GM12878 (cell line): Measurements from ENCODE around the gene MYBPHL. TPM values are rescaled to one million over a fixed set of nuclear protein-coding genes. Genes with fewer than 3 reads are reported as not detected.

Experiments used
- ATAC-seq: fragments of 200-7000 bp; cut with Tn5 transposase; 3 replicates; pipeline ENCODE4 v1.9.1; 2020; ENCODE audit warnings: mild to moderate bottlenecking, moderate library complexity
- BruUV-seq: library from RNA; stranded (reverse); fragments of 400-500 nt; replicated peaks from 2 replicates; lab custom pipeline; 2021; lab: Mats Ljungman, UMichigan
- CTCF ChIA-PET: fragments of 300-600 bp; sonication (Branson Sonifier 250); formaldehyde crosslinking; extraction: SDS; loops from one replicate; lab custom pipeline; 2021; ENCODE audit warnings: inconsistent platforms; lab: Yijun Ruan, JAX
- POLR2A ChIA-PET: fragments of 350-600 bp; formaldehyde crosslinking; extraction: SDS; loops from one replicate; lab custom pipeline; 2021; ENCODE audit warnings: inconsistent platforms; lab: Charles Lee
- RAD21 ChIA-PET: fragments of 300-600 bp; sonication (Branson Sonifier 250); formaldehyde crosslinking; loops from one replicate; lab custom pipeline; 2023; ENCODE audit warnings: antibody characterized with exemption; ENCODE audit not compliant: unreplicated experiment; lab: Charles Lee
- SMC1A ChIA-PET: fragments of 300-600 bp; sonication (Branson Sonifier 250); formaldehyde crosslinking; loops from one replicate; lab custom pipeline; 2023; ENCODE audit not compliant: unreplicated experiment, uncharacterized antibody; lab: Charles Lee
- DNase-seq: peaks from one replicate; pipeline ENCODE4 v3.0.0-alpha.2; 2011; ENCODE audit warnings: low read depth, low spot score
- FAIRE-seq: peaks from 3 replicates; lab custom pipeline; 2011; peaks lifted over from hg19 to GRCh38; lab: Jason Lieb, UNC
- H2AFZ ChIP-seq: 2 replicates; pipeline ENCODE4 v1.6.0; 2011; ENCODE audit warnings: low read depth, low read length, control low read depth; ENCODE audit not compliant: control insufficient read depth
- H3K27ac ChIP-seq: 2 replicates; pipeline ENCODE4 v1.5.1; 2011; ENCODE audit warnings: control low read depth; ENCODE audit not compliant: control insufficient read depth, insufficient read depth
- H3K27me3 ChIP-seq, 2 experiments: replicated peaks in 1 of 2; 2 replicates each; pipeline versions ENCODE4 v1.6.0 to v1.6.1; 2011; ENCODE audit warnings: low read length in 1 of 2; ENCODE audit not compliant: control insufficient read depth in 2 of 2, insufficient read depth in 2 of 2
- H3K36me3 ChIP-seq, 2 experiments: 2 replicates each; pipeline ENCODE4 v1.5.1; 2011; ENCODE audit warnings: low read length in 1 of 2; ENCODE audit not compliant: control insufficient read depth in 2 of 2, insufficient read depth in 2 of 2
- H3K4me1 ChIP-seq: 2 replicates; pipeline ENCODE4 v1.6.1; 2011; ENCODE audit warnings: mild to moderate bottlenecking, low read length, moderate library complexity, mixed read lengths; ENCODE audit not compliant: control insufficient read depth, insufficient read depth
- H3K4me2 ChIP-seq: 2 replicates; pipeline ENCODE4 v1.6.0; 2011; ENCODE audit warnings: control low read depth; ENCODE audit not compliant: control insufficient read depth, insufficient read depth
- H3K4me3 ChIP-seq: fragments of 200-600 bp; sonication (generic); 2 replicates; pipeline ENCODE4 v1.5.1; 2016
- H3K79me2 ChIP-seq: 2 replicates; pipeline ENCODE4 v1.6.0; 2011; ENCODE audit warnings: low read length; ENCODE audit not compliant: control insufficient read depth, insufficient read depth
- H3K9ac ChIP-seq: 2 replicates; pipeline ENCODE4 v1.8.0; 2011; ENCODE audit warnings: low read length, control low read depth, mixed read lengths; ENCODE audit not compliant: control insufficient read depth, insufficient read depth
- H3K9me3 ChIP-seq: replicated peaks from 3 replicates; pipeline ENCODE4 v1.5.1; 2011; ENCODE audit warnings: mild to moderate bottlenecking, low read length; ENCODE audit not compliant: control insufficient read depth, insufficient read depth
- H4K20me1 ChIP-seq: 2 replicates; pipeline ENCODE4 v1.6.0; 2011; ENCODE audit not compliant: control insufficient read depth, insufficient read depth
- ASH2L ChIP-seq: fragments of 300-600, 200-600 bp; sonication (generic); IDR thresholded peaks from 2 replicates; pipeline ENCODE4 v1.6.1; 2017; ENCODE audit warnings: low read depth, mild to moderate bottlenecking, borderline replicate concordance
- BACH1 ChIP-seq: fragments of 450-650 bp; IDR thresholded peaks from 2 replicates; pipeline ENCODE4 v1.6.1; 2017; ENCODE audit warnings: mild to moderate bottlenecking, borderline replicate concordance
- CBFB ChIP-seq: IDR thresholded peaks from 2 replicates; pipeline ENCODE4 v1.6.1; 2016; ENCODE audit warnings: antibody characterized with exemption, low read depth
- CBX3 ChIP-seq: fragments of 200-600 bp; sonication (generic); IDR thresholded peaks from 2 replicates; pipeline ENCODE4 v1.6.1; 2016; ENCODE audit warnings: low read depth, borderline replicate concordance
- FOXM1 ChIP-seq: IDR thresholded peaks from 2 replicates; pipeline ENCODE4 v1.6.1; 2012; ENCODE audit warnings: low read depth, mild to moderate bottlenecking, inconsistent platforms, low read length, moderate library complexity
- GABPA ChIP-seq: IDR thresholded peaks from 2 replicates; pipeline ENCODE4 v1.6.1; 2014; ENCODE audit warnings: antibody characterized with exemption, low read depth, mild to moderate bottlenecking, inconsistent platforms
- HDGF ChIP-seq: fragments of 450-650 bp; IDR thresholded peaks from 2 replicates; pipeline ENCODE4 v1.6.1; 2016; ENCODE audit warnings: antibody characterized with exemption
- JUNB ChIP-seq: IDR thresholded peaks from 2 replicates; pipeline ENCODE4 v1.6.1; 2016; ENCODE audit warnings: antibody characterized with exemption, mild to moderate bottlenecking
- KDM1A ChIP-seq: fragments of 200-600 bp; sonication (generic); IDR thresholded peaks from 2 replicates; pipeline ENCODE4 v1.6.1; 2016; ENCODE audit warnings: borderline replicate concordance
- NR2C2 ChIP-seq: IDR thresholded peaks from 2 replicates; pipeline ENCODE4 v1.6.1; 2011; ENCODE audit warnings: borderline replicate concordance, low read depth; ENCODE audit not compliant: control insufficient read depth, insufficient read length
- POLR2AphosphoS5 ChIP-seq: IDR thresholded peaks from 2 replicates; pipeline ENCODE4 v1.6.1; 2011; ENCODE audit warnings: mild to moderate bottlenecking, low read length, inconsistent platforms
- SREBF2 ChIP-seq: IDR thresholded peaks from 2 replicates; pipeline ENCODE4 v1.6.1; 2012; ENCODE audit warnings: mild to moderate bottlenecking, low read length
- WGBS: methylation state at CpG from one replicate; pipeline ENCODE4 v1.1.6; 2016; ENCODE audit warnings: low lambda C conversion rate; ENCODE audit not compliant: insufficient replicate concordance, insufficient coverage; ENCODE audit errors: missing lambda C conversion rate; 5-methylcytosine and 5-hydroxymethylcytosine counted together
- in situ Hi-C: fragments of 300-500 bp; cut with MboI; formaldehyde crosslinking; loops from 9 replicates; pipeline ENCODE4 v1.14.3; 2018; ENCODE audit warnings: mixed read lengths
- intact Hi-C: fragments of 100-400 bp; cut with micrococcal nuclease; formaldehyde crosslinking; loops from one replicate; pipeline ENCODE4 v1.14.2; 2022; ENCODE audit not compliant: unreplicated experiment
- polyA plus RNA-seq, 11 experiments: library from polyadenylated mRNA; depleted of rRNA in 4 of 11; unstranded in 6 of 11; stranded (reverse) in 5 of 11; fragments of >200 nt; fragmentation: Nextera tagmentation in 4 of 11; fragmentation: Illumina TruSeq in 1 of 11; extraction: Ambion mirVana in 4 of 11; extraction: Trizol in 1 of 11; gene quantifications; 1 replicate in 1 of 11; 2 replicates in 10 of 11; pipeline versions ENCODE4 v1.2.1 to v1.2.3, GENCODE V29; 2011 to 2016; ENCODE audit warnings: inconsistent platforms in 2 of 11, missing spikeins in 2 of 11, low read depth in 1 of 11
- total RNA-seq, 4 experiments: library from RNA; depleted of rRNA in 3 of 4; stranded (reverse); fragments of >200 nt in 3 of 4; fragmentation: Illumina TruSeq in 1 of 4; extraction: Trizol in 1 of 4; gene quantifications; 2 replicates each; pipeline versions ENCODE4 v1.2.1 to v1.2.3, GENCODE V29; 2013 to 2021
- TF ChIP-seq, protein P1 (sequence below): fragments of 450-650 bp; IDR thresholded peaks from 2 replicates; pipeline ENCODE4 v1.6.1; 2018; ENCODE audit warnings: borderline replicate concordance, mild to moderate bottlenecking; ENCODE audit not compliant: partially characterized antibody

MYBPHL gene
- total and polyA plus RNA-seq, 10 of the 15 experiments (the other 5 are each of a cell fraction or from before 2014, with no cell fraction given), result 0.16 to 0.75 (median 0.54) TPM; not detected in 7

GRCh38 chr1:109263234-109263596, 43.6 kb downstream of the MYBPHL start:
- ATAC-seq, result peak; percentile 32
- in situ Hi-C loops (loop anchor here (5.0 kb wide), 2 partner anchors 139 to 269 kb away; no protein-coding TSS in a partner anchor), intact Hi-C loops (loop anchor here (1.0 kb wide), 2 partner anchors 136 to 269 kb away; no protein-coding TSS in a partner anchor)
- no peaks in the 10 kb centered on the region for H3K36me3 ChIP-seq
- no TSS peak for BruUV-seq
- SMC1A ChIA-PET, result interaction anchor here (0.9 kb wide), 1 partner anchor 285 kb away, joined by 3 read pairs; the partner anchor contains the start of gene GNAI3
- DNase-seq, result no peak
- TF ChIP-seq GABPA, result no peak
- TF ChIP-seq CBFB, result no peak
- no peak for TF ChIP-seq BACH1
- TF ChIP-seq HDGF, result no peak
- TF ChIP-seq KDM1A, result no peak
- TF ChIP-seq JUNB, result no peak
- TF ChIP-seq CBX3, result no peak
- TF ChIP-seq, protein P1, sequence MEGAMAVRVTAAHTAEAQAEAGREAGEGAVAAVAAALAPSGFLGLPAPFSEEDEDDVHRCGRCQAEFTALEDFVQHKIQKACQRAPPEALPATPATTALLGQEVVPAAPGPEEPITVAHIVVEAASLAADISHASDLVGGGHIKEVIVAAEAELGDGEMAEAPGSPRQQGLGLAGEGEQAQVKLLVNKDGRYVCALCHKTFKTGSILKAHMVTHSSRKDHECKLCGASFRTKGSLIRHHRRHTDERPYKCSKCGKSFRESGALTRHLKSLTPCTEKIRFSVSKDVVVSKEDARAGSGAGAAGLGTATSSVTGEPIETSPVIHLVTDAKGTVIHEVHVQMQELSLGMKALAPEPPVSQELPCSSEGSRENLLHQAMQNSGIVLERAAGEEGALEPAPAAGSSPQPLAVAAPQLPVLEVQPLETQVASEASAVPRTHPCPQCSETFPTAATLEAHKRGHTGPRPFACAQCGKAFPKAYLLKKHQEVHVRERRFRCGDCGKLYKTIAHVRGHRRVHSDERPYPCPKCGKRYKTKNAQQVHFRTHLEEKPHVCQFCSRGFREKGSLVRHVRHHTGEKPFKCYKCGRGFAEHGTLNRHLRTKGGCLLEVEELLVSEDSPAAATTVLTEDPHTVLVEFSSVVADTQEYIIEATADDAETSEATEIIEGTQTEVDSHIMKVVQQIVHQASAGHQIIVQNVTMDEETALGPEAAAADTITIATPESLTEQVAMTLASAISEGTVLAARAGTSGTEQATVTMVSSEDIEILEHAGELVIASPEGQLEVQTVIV, result no peak
- no peak for TF ChIP-seq FOXM1
- TF ChIP-seq POLR2AphosphoS5, result no peak
- TF ChIP-seq NR2C2, result no peak
- TF ChIP-seq ASH2L, result no peak
- TF ChIP-seq SREBF2, result no peak
- CTCF ChIA-PET, result interaction anchor here (1.0 to 4.6 kb wide), 7 partner anchors 10 to 269 kb away, joined by 3 to 45 read pairs (median 5); partner anchors contain the start of genes SARS1 and SORT1
- no peak overlapping the region for H3K4me2 ChIP-seq
- H4K20me1 ChIP-seq, result no peaks in the 10 kb centered on the region
- H3K4me3 ChIP-seq, result no peak overlapping the region
- 53% methylated on average over 12 of the region's 12 CpGs for WGBS
- no peaks in the 10 kb centered on the region for H3K79me2 ChIP-seq
- no peaks in the 10 kb centered on the region for H3K4me1 ChIP-seq
- H3K9ac ChIP-seq, result no peak overlapping the region
- POLR2A ChIA-PET, result no interaction called here
- no peak for FAIRE-seq
- H3K27ac ChIP-seq, result no peak overlapping the region
- H2AFZ ChIP-seq, result no peak overlapping the region
- RAD21 ChIA-PET, result interaction anchor here (0.8 to 1.4 kb wide), 2 partner anchors 137 to 268 kb away, joined by 3 to 6 read pairs; no protein-coding TSS in a partner anchor
- H3K9me3 ChIP-seq, result no peaks in the 10 kb centered on the region
- no peaks in the 10 kb centered on the region for H3K27me3 ChIP-seq
